ENCODE data around the gene ILF2. TPM values are rescaled to one million over a fixed set of nuclear protein-coding genes. Genes with fewer than 3 reads are reported as not detected.

The ILF2 gene
- total RNA-seq, 1 donor from 2014 or later: 73.5 TPM

GRCh38 chr1:153633161-153633753 lies 37.5 kb downstream of the ILF2 start:
- intact Hi-C loops (cut with DNase I): no loop called here
- peak; percentile 67 for ATAC-seq
- no peak for DNase-seq (ENCODE audit: low spot score)

DNA sequence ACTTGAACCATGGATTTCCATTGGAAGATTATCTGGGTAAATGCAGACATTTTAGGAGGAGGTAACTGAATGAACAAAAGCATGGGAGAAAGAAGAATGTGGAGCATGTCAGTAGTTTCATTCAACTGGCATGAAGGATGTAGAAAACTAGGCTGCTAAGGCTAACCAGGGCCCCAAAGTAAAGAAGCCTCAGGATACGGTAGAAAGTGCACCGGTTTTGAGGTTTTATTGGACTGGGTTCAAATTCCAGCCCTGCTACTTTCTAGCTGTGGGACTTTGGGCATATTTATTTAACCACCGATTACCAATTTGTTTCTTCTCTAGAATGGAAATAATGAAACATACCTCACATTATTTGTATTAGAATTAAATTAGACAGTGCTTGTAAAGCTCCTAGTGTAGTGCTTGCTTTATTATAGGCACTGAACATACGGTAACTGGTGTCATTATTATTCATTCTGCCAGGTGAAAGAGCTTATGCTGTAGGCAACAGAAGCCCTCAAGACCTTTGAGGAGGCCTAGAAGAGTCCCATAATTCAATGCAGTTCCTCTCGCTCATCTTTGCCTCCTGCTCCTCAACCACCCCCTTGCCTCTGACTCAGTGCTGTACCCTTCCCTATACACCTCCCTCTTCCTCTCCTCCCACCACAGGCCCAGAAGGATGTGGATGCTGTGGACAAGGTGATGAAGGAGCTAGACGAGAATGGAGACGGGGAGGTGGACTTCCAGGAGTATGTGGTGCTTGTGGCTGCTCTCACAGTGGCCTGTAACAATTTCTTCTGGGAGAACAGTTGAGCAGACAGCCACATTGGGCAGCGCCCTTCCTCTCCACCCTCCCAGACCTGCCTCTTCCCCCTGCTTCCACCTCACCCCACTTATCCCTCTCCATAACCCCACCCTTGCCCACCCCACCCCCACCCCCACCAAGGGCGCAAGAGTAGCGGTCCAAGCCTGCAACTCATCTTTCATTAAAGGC lies 39.5 kb downstream of the ILF2 start:
- ATAC-seq (no peak), DNase-seq (ENCODE audit: low spot score) (no peak)
- intact Hi-C loops (cut with DNase I): no loop called here

- DNase-seq (ENCODE audit: low spot score) (peak; percentile 54), ATAC-seq (no peak)
- intact Hi-C loops (cut with DNase I): no loop called here
These were observed 40.4 kb downstream of the ILF2 start for GRCh38 chr1:153630384-153630783.

- no peak for ATAC-seq
These were observed 40.8 kb downstream of the ILF2 start for GRCh38 chr1:153629971-153630370.

GRCh38 chr1:153629343-153629665 lies 41.5 kb downstream of the ILF2 start:
- DNase-seq (ENCODE audit: low spot score): peak; percentile 42
- intact Hi-C loops (cut with DNase I): no loop called here
- no peak for ATAC-seq

More at GRCh38 chr1:153629971-153630370, 40.8 kb downstream of the ILF2 start:
- DNase-seq (ENCODE audit: low spot score): peak; percentile 55
- intact Hi-C loops (cut with DNase I): no loop called here

- DNase-seq (ENCODE audit: low spot score) (peak; percentile 55), ATAC-seq (no peak)
- intact Hi-C loops (cut with DNase I): no loop called here
These were observed 42.0 kb downstream of the ILF2 start for GRCh38 chr1:153628638-153629342.

GRCh38 chr1:153627715-153628626 lies 42.8 kb downstream of the ILF2 start, which contains the start of gene S100A1:
Gene S100A1 (plus strand): TSS chr1:153628434. CDS start chr1:153630522, 2,088 bp downstream.
- intact Hi-C loops (cut with DNase I): no loop called here
- ATAC-seq (peak; percentile 42), DNase-seq (ENCODE audit: low spot score) (peak; percentile 72)

- intact Hi-C loops (cut with DNase I): no loop called here
- peak; percentile 87 for DNase-seq (ENCODE audit: low spot score)
- peak; percentile 86 for ATAC-seq
These were observed 43.7 kb downstream of the ILF2 start, which contains the start of gene S100A13 for GRCh38 chr1:153626904-153627714. Gene S100A13 (minus strand): TSS chr1:153627505. CDS start chr1:153626472, 1,033 bp downstream.

DNA sequence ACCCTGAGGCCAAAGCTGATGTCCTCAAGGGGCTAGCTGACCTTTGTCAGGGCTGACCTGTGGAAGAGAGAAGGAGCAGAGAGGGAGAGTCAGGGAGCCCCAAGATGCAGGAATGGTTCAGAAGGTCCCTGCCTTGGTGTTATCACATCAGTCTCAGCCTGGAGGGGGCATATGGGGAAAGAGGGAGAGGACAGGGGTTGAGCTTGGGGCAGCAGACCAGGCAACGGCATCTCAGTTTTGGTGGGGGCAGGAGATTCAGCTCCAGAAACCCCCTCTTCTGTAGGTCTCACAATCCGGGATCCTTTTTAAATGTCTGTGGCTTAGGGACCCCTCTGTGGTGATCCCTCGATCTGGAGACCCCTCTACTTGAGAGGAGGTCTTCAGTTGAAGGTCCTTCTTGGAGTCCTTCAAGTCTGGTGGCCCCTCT lies 44.3 kb downstream of the ILF2 start:
- ATAC-seq: peak; percentile 4
- intact Hi-C loops (cut with DNase I): no loop called here
- DNase-seq (ENCODE audit: low spot score): no peak

DNA sequence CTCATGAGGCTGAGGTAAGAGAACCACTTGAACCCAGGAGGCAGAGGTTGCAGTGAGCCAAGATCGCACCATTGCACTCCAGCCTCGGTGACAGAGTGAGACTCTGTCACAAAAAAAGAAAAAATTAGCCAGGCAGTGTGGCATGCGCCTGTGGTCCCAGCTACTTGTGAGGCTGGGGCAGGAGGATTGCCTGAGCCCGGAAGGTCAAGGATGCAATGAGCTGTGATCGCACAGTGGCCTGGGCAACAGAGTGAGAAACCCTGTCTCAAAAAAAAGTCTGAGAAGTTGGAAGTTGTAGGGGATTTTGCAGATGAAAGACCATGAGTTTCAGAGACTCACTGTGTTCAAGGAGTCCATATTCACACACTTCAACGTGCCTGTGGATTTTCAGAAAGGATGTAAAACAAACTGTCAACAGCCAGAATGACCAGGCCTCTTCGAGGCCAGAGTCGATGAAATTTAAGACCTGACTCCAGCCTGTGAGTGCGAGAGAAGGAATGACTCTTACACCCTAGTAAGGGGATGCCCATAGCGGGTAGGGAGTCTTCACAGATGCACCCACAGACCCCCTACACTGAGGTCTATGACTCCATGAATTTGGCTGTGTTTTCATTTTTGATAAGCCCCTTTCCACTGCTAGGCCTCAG lies 45.7 kb downstream of the ILF2 start:
- DNase-seq (ENCODE audit: low spot score) (no peak), ATAC-seq (no peak)
- intact Hi-C loops (cut with DNase I): no loop called here

DNA sequence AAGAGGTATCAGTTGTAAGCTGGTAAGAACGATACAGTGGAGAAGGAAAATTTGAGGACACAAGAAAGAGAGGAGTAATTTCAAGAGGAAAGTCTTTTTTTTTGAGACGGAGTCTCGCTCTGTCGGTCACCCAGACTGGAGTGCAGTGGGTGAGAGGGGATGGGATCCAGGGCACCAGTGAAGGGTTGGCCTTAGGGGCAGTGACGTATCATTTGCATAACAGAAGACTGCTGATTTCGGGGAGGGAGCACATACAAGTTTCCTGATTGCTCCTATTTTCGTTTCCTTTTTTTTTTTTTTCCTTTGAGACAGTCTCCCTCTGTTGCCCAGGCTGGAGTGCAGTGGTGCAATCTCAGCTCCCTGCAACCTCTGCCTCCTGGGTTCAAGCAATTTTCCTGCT lies 47.7 kb downstream of the ILF2 start:
- DNase-seq (ENCODE audit: low spot score): no peak
- intact Hi-C loops (cut with DNase I): no loop called here
- ATAC-seq: no peak

DNA sequence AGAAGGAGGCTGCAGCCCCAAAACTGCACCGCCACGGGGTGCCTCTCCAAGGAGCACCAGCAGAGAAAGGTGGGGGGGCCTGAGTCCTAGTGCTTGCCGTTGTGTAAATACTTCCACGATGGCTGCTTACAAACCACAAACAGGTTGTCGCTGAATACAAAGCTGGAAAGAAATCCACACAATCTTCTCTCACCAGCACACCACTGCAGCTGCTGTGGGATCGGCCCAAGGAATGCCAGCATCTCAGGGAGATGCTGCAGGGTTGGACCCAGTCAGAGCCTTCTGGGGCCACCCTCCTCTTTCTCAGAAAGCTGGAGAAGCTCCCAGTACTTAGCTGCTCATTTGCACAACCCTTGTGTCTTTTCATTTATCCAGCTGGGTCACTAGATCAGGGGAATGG lies 51.6 kb downstream of the ILF2 start:
- intact Hi-C loops (cut with DNase I): loop anchor here (5.0 kb wide), 1 partner anchor 42 kb away; no protein-coding TSS in a partner anchor
- DNase-seq (ENCODE audit: low spot score): no peak
- no peak for ATAC-seq

DNA sequence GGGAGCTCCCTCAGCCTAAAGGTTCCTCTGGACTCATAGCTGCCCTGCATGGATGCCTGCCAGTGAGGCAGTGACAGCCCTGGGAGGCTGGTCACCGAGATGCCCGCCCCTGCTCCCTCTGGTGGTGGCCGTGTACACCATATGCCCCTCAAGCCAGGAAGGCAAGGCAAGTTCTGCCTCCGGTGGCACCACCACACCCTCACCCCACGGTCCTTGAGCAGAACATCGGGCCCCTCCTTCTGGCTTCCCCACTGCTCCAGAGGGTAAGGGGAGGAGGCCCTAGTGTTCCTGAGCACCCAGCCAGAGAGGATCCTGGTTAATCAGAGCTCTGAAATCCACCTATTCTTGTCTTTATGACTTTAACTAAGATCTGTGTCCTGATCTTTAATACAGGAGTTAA lies 53.1 kb downstream of the ILF2 start:
- ATAC-seq: peak; percentile 35
- intact Hi-C loops (cut with DNase I): loop anchor here (5.0 kb wide), 1 partner anchor 40 kb away; no protein-coding TSS in a partner anchor
- peak; percentile 79 for DNase-seq (ENCODE audit: low spot score)

DNA sequence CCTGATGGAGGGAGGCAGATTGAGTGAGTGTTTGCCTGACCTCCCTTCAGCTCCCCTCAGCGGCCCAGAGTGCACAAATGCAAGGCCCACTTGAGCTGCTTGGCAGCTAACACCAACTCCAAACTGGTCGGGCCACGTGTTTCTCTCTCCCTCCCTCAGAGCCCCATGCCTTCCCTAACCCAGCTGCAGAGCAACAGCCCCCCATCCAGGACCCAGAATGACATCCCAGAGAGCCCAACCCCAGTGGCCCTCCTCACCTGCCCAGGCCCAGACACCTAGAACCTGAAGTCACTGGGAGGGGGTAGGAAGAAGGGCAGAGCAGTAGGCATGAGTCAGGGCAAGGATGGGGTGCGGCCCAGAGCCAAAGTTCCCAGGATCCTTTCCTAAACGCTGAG lies 53.9 kb downstream of the ILF2 start:
- no peak for DNase-seq (ENCODE audit: low spot score)
- intact Hi-C loops (cut with DNase I): loop anchor here (5.0 kb wide), 1 partner anchor 40 kb away; no protein-coding TSS in a partner anchor
- ATAC-seq: no peak

GRCh38 chr1:153616144-153616916 lies 54.5 kb downstream of the ILF2 start, which contains the start of gene S100A14:
Gene S100A14 (minus strand): TSS chr1:153616325. CDS start chr1:153615858, 467 bp downstream.
- ATAC-seq: peak; percentile 34
- intact Hi-C loops (cut with DNase I): loop anchor here (5.0 kb wide), 1 partner anchor 39 kb away; no protein-coding TSS in a partner anchor

DNA sequence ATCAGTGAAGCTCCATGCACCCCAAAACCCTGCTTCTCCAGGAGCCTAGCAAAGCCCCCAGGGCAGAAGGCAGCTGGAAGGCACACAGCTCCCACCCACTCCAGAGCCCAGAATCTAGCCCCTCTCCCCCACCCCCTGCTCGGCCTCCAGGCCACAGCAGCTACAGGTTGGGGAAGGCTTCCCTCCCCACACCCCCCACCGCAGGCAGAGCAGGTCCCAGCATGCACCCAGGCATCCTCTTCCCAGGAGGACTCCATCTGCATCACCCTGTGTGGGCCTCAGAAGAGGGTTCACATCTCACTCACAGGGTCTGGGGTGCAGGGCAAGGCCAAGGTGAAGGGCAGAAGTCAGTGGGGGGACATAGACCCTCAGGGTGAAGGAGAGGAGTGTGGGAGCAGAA lies 55.4 kb downstream of the ILF2 start:
- intact Hi-C loops (cut with DNase I): loop anchor here (5.0 kb wide), 1 partner anchor 38 kb away; no protein-coding TSS in a partner anchor
- DNase-seq (ENCODE audit: low spot score) (no peak), ATAC-seq (no peak)

More at GRCh38 chr1:153616144-153616916, 54.5 kb downstream of the ILF2 start, which contains the start of gene S100A14:
- no peak for DNase-seq (ENCODE audit: low spot score)
